Measurements from ENCODE around the gene CYP11A1. TPM values are rescaled to one million over a fixed set of nuclear protein-coding genes. Genes with fewer than 3 reads are reported as not detected.

The CYP11A1 gene
- total RNA-seq, 1 donor from 2014 or later, result 2.0 TPM

- Histone ChIP-seq H3K27me3 (ENCODE audit: control insufficient read depth, insufficient read depth, low read length) (no peaks in the 10 kb centered on the region), H3K36me3 (ENCODE audit: control insufficient read depth, insufficient read depth, low read length) (no peaks in the 10 kb centered on the region), H3K4me3 (ENCODE audit: low read depth, low read length) (no peak overlapping the region)
- TF ChIP-seq CTCF (IDR thresholded peaks at IDR 0.05; ENCODE audit: insufficient read depth, low read length, poor library complexity, severe bottlenecking), result no peak
- no peak for DNase-seq (ENCODE audit: low read depth)
Measured at GRCh38 chr15:74402873-74403587, 35.6 kb upstream of the CYP11A1 start.

DNA sequence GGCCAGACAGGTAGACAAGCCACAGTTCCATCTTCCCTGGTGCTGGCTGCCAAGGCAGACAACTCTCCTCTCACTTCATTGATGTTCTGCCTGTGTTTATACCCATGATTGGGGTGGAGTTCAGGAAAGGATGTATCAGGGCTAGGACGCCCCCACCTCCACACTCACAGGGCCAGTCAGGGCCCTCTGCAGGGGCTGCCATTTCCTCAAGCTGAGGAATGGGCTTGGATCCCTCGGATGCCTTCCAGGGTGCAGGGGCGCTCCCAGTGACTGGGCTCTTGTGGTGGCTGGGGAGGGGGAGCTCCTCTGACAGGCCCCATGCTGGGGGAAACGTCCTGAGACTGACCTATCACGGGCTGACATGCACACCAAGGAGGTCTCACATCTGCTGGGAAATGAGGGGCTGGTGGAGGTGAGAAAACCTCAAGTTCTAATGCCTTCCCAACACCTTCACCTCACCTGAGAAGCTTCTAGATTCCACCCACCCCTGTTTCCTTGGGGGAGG is 34.9 kb upstream of the CYP11A1 start:
- no peak for TF ChIP-seq CTCF (IDR thresholded peaks at IDR 0.05; ENCODE audit: insufficient read depth, low read length, poor library complexity, severe bottlenecking)
- Histone ChIP-seq H3K36me3 (ENCODE audit: control insufficient read depth, insufficient read depth, low read length) (no peaks in the 10 kb centered on the region), H3K27me3 (ENCODE audit: control insufficient read depth, insufficient read depth, low read length) (no peaks in the 10 kb centered on the region), H3K4me3 (ENCODE audit: low read depth, low read length) (no peak overlapping the region)
- DNase-seq (ENCODE audit: low read depth), result no peak

DNA sequence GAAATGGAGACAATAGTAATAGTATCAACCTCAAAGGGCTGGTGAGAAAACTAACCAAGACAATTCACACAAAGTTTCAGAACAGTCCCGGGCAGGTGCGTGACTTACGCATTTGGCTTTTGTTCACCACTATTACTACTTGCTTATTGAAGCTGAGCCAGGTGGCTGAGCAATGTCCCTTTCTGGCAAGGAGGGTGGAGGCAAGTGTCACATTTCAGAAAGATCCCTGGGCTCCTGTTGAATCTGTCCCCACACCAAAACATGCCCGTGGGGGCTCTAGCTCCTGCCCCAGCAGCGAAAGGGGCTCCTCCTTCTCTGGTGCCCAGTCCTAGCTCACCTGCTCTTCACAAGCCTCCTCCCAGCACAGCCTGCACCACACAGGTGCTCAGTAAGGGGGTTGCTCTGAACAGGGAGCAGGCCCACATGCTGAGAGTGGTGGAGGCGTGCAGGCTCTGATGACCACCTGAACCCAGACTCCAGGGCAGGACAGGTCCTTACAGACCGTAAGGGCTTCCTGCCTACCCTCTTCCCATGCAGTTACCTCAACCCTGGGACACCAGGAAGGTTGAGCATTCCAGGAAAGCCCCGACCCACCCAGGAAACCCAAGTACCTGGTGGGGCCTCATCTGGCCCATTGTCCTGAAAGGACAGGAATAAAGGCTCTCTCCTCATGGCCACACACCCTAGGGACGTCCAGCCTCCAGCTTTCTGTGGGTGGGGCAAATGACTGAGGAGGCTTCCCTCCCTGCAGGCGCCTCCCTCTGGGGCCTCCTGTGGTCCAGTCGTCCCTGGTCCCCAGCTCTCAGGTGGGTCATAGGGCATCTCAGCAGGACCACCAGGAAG is 33.7 kb upstream of the CYP11A1 start:
- TF ChIP-seq CTCF (IDR thresholded peaks at IDR 0.05; ENCODE audit: insufficient read depth, low read length, poor library complexity, severe bottlenecking), result no peak

GRCh38 chr15:74400313-74400860 is 32.9 kb upstream of the CYP11A1 start:
- no peak for TF ChIP-seq CTCF (IDR thresholded peaks at IDR 0.05; ENCODE audit: insufficient read depth, low read length, poor library complexity, severe bottlenecking)
- Histone ChIP-seq H3K27me3 (ENCODE audit: control insufficient read depth, insufficient read depth, low read length) (no peaks in the 10 kb centered on the region), H3K4me3 (ENCODE audit: low read depth, low read length) (no peak overlapping the region), H3K36me3 (ENCODE audit: control insufficient read depth, insufficient read depth, low read length) (no peaks in the 10 kb centered on the region)
- DNase-seq (ENCODE audit: low read depth), result no peak

More for the DNA sequence above, 33.7 kb upstream of the CYP11A1 start:
- Histone ChIP-seq H3K4me3 (ENCODE audit: low read depth, low read length) (no peak overlapping the region), H3K36me3 (ENCODE audit: control insufficient read depth, insufficient read depth, low read length) (no peaks in the 10 kb centered on the region), H3K27me3 (ENCODE audit: control insufficient read depth, insufficient read depth, low read length) (no peaks in the 10 kb centered on the region)
- DNase-seq (ENCODE audit: low read depth), result no peak

DNA sequence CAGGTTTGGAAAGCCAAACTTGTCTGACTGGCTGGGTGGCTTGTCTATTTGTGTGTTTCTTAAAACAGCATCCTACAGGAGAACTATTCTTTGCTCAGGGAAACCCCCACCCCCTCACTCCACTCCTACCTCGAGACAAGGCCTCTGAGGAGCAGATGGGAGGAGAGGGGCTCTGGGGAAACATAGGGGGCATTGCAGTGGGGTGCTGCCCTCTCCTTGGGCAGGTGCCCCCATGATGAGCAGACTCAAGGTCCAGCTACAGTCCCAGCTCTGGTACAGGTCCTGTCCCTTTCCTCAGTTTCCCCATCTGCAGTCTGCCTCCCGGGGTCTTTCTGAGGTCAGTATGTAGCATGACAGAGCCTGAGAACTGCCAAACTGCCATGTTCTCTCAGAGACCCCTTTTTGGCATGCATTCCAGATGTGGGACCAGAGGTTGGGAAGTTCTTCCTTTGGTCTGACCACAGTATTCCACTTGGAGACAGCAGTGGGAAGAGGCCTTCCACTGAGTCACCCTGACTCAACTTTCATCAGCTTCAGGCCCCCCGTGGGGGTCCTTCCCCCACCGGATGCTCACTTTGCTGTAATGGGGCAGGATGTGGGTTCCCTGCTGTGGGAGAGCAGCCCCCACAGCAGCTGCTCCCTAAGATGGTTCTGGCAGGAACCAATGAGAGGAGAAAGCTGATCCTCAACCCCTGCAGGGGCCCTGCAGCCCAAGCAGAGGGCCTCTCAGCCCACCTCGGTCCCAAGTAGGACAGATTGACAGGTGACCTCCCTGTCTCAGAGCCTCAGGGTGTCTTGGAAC is 32.3 kb upstream of the CYP11A1 start:
- no peak for TF ChIP-seq CTCF (IDR thresholded peaks at IDR 0.05; ENCODE audit: insufficient read depth, low read length, poor library complexity, severe bottlenecking)
- Histone ChIP-seq H3K4me3 (ENCODE audit: low read depth, low read length) (no peak overlapping the region), H3K36me3 (ENCODE audit: control insufficient read depth, insufficient read depth, low read length) (no peaks in the 10 kb centered on the region), H3K27me3 (ENCODE audit: control insufficient read depth, insufficient read depth, low read length) (no peaks in the 10 kb centered on the region)
- no peak for DNase-seq (ENCODE audit: low read depth)
